IMR-90 (cell line): Measurements from ENCODE around the gene GP1BA. TPM values are rescaled to one million over a fixed set of nuclear protein-coding genes. Genes with fewer than 3 reads are reported as not detected.

Source experiments
- ATAC-seq: fragments of 200-7000 bp; cut with Tn5 transposase; 2 replicates; pipeline ENCODE4 v1.9.1; 2020; ENCODE audit warnings: low read depth, mild to moderate bottlenecking, moderate library complexity
- BruUV-seq: library from RNA; stranded (reverse); fragments of 400-500 nt; replicated peaks from 2 replicates; lab custom pipeline; 2021; lab: Mats Ljungman, UMichigan
- CTCF ChIA-PET: fragments of 300-600 bp; formaldehyde crosslinking; extraction: SDS; loops from one replicate; lab custom pipeline; 2021; ENCODE audit warnings: antibody characterized with exemption; lab: Yijun Ruan, JAX
- POLR2A ChIA-PET: fragments of 300-600 bp; sonication (Branson Sonifier 250); formaldehyde crosslinking; loops from one replicate; lab custom pipeline; 2022; ENCODE audit warnings: antibody characterized with exemption; ENCODE audit not compliant: unreplicated experiment; lab: Charles Lee
- DNase-seq: peaks from one replicate; pipeline ENCODE4 v3.0.0; 2013
- H2AFZ ChIP-seq: replicated peaks from 2 replicates; pipeline ENCODE3; 2013; ENCODE audit warnings: low read length, mild to moderate bottlenecking; ENCODE audit not compliant: poor library complexity
- H2AK5ac ChIP-seq: 2 replicates; pipeline ENCODE4 v1.6.1; 2013; ENCODE audit warnings: low read depth, low read length, inconsistent platforms
- H2AK9ac ChIP-seq: replicated peaks from 2 replicates; pipeline ENCODE3; 2013; ENCODE audit warnings: mild to moderate bottlenecking, low read depth, low read length, moderate library complexity; ENCODE audit not compliant: poor library complexity
- H2BK120ac ChIP-seq: 2 replicates; pipeline ENCODE4 v1.6.1; 2013; ENCODE audit warnings: low read depth, low read length, inconsistent platforms
- H2BK15ac ChIP-seq: 3 replicates; pipeline ENCODE4 v1.6.1; 2013; ENCODE audit warnings: low read depth, low read length, inconsistent platforms
- H2BK20ac ChIP-seq: 2 replicates; pipeline ENCODE4 v1.6.1; 2013; ENCODE audit warnings: low read depth, mild to moderate bottlenecking, inconsistent platforms, low read length, moderate library complexity
- H2BK5ac ChIP-seq: 2 replicates; pipeline ENCODE4 v1.6.1; 2013; ENCODE audit warnings: mild to moderate bottlenecking, low read depth, low read length, inconsistent platforms; ENCODE audit not compliant: poor library complexity, severe bottlenecking
- H3K14ac ChIP-seq: replicated peaks from 2 replicates; pipeline ENCODE4 v1.6.1; 2013; ENCODE audit warnings: low read depth, low read length, inconsistent platforms
- H3K18ac ChIP-seq: 2 replicates; pipeline ENCODE4 v1.6.1; 2013; ENCODE audit warnings: low read depth, low read length, control low read depth
- H3K23ac ChIP-seq: 2 replicates; pipeline ENCODE4 v1.6.1; 2013; ENCODE audit warnings: low read depth, low read length, inconsistent platforms
- H3K27ac ChIP-seq: 2 replicates; pipeline ENCODE4 v1.5.1; 2013; ENCODE audit warnings: mild to moderate bottlenecking, control low read depth, low read length; ENCODE audit not compliant: insufficient read depth
- H3K27me3 ChIP-seq: 2 replicates; pipeline ENCODE4 v1.6.1; 2013; ENCODE audit warnings: low read length; ENCODE audit not compliant: control insufficient read depth, insufficient read depth
- H3K36me3 ChIP-seq: 2 replicates; pipeline ENCODE4 v1.6.1; 2013; ENCODE audit warnings: low read length, mixed read lengths; ENCODE audit not compliant: control insufficient read depth, insufficient read depth
- H3K4ac ChIP-seq: 2 replicates; pipeline ENCODE4 v1.6.1; 2013; ENCODE audit warnings: low read depth, low read length, inconsistent platforms
- H3K4me1 ChIP-seq: 2 replicates; pipeline ENCODE4 v1.6.1; 2013; ENCODE audit warnings: low read length, mixed read lengths; ENCODE audit not compliant: control insufficient read depth, insufficient read depth
- H3K4me2 ChIP-seq: 2 replicates; pipeline ENCODE4 v1.6.1; 2013; ENCODE audit warnings: low read depth, mild to moderate bottlenecking, control low read depth, low read length, moderate library complexity
- H3K4me3 ChIP-seq: 2 replicates; pipeline ENCODE4 v1.5.1; 2013; ENCODE audit warnings: low read depth, mild to moderate bottlenecking, control low read depth, low read length, moderate library complexity; ENCODE audit not compliant: insufficient read depth
- H3K56ac ChIP-seq: 2 replicates; pipeline ENCODE4 v1.6.1; 2013; ENCODE audit warnings: low read length, inconsistent platforms; ENCODE audit not compliant: insufficient read depth; ENCODE audit errors: extremely low read depth
- H3K79me1 ChIP-seq, 2 experiments: 2 replicates each; pipeline ENCODE4 v1.6.1; 2013; ENCODE audit warnings: low read length in 2 of 2, inconsistent platforms in 1 of 2, low read depth in 1 of 2
- H3K9ac ChIP-seq: 2 replicates; pipeline ENCODE4 v1.6.1; 2013; ENCODE audit warnings: low read depth, low read length, control low read depth
- H3K9me1 ChIP-seq: 2 replicates; pipeline ENCODE4 v1.6.1; 2013; ENCODE audit warnings: low read length, inconsistent platforms; ENCODE audit not compliant: insufficient read depth
- H3K9me3 ChIP-seq: 2 replicates; pipeline ENCODE4 v1.6.1; 2013; ENCODE audit warnings: low read length; ENCODE audit not compliant: control insufficient read depth, insufficient read depth
- H4K20me1 ChIP-seq: 2 replicates; pipeline ENCODE4 v1.6.1; 2013; ENCODE audit warnings: low read length, inconsistent platforms; ENCODE audit not compliant: insufficient read depth
- H4K5ac ChIP-seq: 2 replicates; pipeline ENCODE4 v1.6.1; 2013; ENCODE audit warnings: mild to moderate bottlenecking, low read depth, low read length, control low read depth
- H4K8ac ChIP-seq, 2 experiments: 2 replicates each; pipeline ENCODE4 v1.6.1; 2013; ENCODE audit warnings: low read depth in 2 of 2, low read length in 2 of 2, control low read depth in 1 of 2, inconsistent platforms in 1 of 2
- H4K91ac ChIP-seq: 2 replicates; pipeline ENCODE4 v1.6.1; 2013; ENCODE audit warnings: low read depth, low read length, inconsistent platforms; ENCODE audit not compliant: insufficient read depth
- BHLHE40 ChIP-seq: fragments of 150-350 bp; IDR thresholded peaks from 2 replicates; pipeline ENCODE4 v1.6.1; 2016; ENCODE audit warnings: mild to moderate bottlenecking, low read depth, low read length
- CEBPB ChIP-seq: IDR thresholded peaks from 2 replicates; pipeline ENCODE4 v1.6.1; 2012; ENCODE audit warnings: low read depth, low read length, improper control_type of control experiment
- ELK1 ChIP-seq: fragments of 150-350 bp; IDR thresholded peaks from 2 replicates; pipeline ENCODE4 v1.6.1; 2016; ENCODE audit warnings: low read depth, mild to moderate bottlenecking, low read length, moderate library complexity, borderline replicate concordance
- MAFK ChIP-seq: IDR thresholded peaks from 2 replicates; pipeline ENCODE4 v1.6.1; 2012; ENCODE audit warnings: low read depth, low read length, improper control_type of control experiment
- MAZ ChIP-seq: IDR thresholded peaks from 2 replicates; pipeline ENCODE4 v1.6.1; 2012; ENCODE audit warnings: low read depth, mild to moderate bottlenecking, low read length, improper control_type of control experiment, moderate library complexity, borderline replicate concordance
- MXI1 ChIP-seq: IDR thresholded peaks from 2 replicates; pipeline ENCODE4 v1.6.1; 2012; ENCODE audit warnings: low read depth, mild to moderate bottlenecking, low read length, moderate library complexity, borderline replicate concordance
- POLR2A ChIP-seq: IDR thresholded peaks from 2 replicates; pipeline ENCODE4 v1.6.1; 2012; ENCODE audit warnings: mild to moderate bottlenecking, low read depth, low read length
- RCOR1 ChIP-seq: IDR thresholded peaks from 2 replicates; pipeline ENCODE4 v1.6.1; 2012; ENCODE audit warnings: mild to moderate bottlenecking, low read length, improper control_type of control experiment; ENCODE audit not compliant: insufficient replicate concordance
- RFX5 ChIP-seq: IDR thresholded peaks from 2 replicates; pipeline ENCODE4 v1.8.0; 2012; ENCODE audit warnings: low read depth, mild to moderate bottlenecking, low read length, moderate library complexity
- SMC3 ChIP-seq: fragments of 150-350 bp; IDR thresholded peaks from 2 replicates; pipeline ENCODE4 v1.6.1; 2016; ENCODE audit warnings: low read depth, mild to moderate bottlenecking, antibody characterized with exemption, low read length, moderate library complexity
- USF2 ChIP-seq: fragments of 150-350 bp; IDR thresholded peaks from 2 replicates; pipeline ENCODE4 v1.6.1; 2017; ENCODE audit warnings: mild to moderate bottlenecking, antibody characterized with exemption, low read length, low read depth
- WGBS, 2 experiments: methylation state at CpG; one replicate each; pipeline versions ENCODE4 v1.1.5 to v1.1.7; 2013; ENCODE audit warnings: missing lambda C conversion rate in 2 of 2; ENCODE audit not compliant: insufficient read length in 1 of 2; ENCODE audit errors: extremely low coverage in 2 of 2; 5-methylcytosine and 5-hydroxymethylcytosine counted together
- dilution Hi-C: fragments of 300-500 bp; cut with HindIII; formaldehyde crosslinking; loops from one replicate; pipeline ENCODE4 v1.14.3; 2018; ENCODE audit warnings: low sequenced_read_pairs; ENCODE audit not compliant: unreplicated experiment
- in situ Hi-C: fragments of 300-500 bp; cut with MboI; formaldehyde crosslinking; loops from 3 replicates; pipeline ENCODE4 v1.14.3; 2019; ENCODE audit warnings: low sequenced_read_pairs, inconsistent platforms, mixed read lengths
- intact Hi-C: fragments of 100-400 bp; cut with micrococcal nuclease; formaldehyde crosslinking; loops from 2 replicates; pipeline ENCODE4 v1.10.0; 2022
- polyA plus RNA-seq, 3 experiments: library from polyadenylated mRNA; depleted of rRNA; stranded (reverse); fragments of >200 nt; gene quantifications; 2 replicates each; pipeline ENCODE4 v1.2.3, GENCODE V29; 2012; ENCODE audit warnings: low replicate concordance in 1 of 3
- total RNA-seq: library from RNA; depleted of rRNA; stranded (reverse); fragments of >200 nt; gene quantifications from 2 replicates; pipeline ENCODE4 v1.2.3, GENCODE V29; 2012

GP1BA gene
- total and polyA plus RNA-seq, 2 of the 4 experiments (the other 2 are of a cell fraction): not detected

GRCh38 chr17:4884489-4884888, 47.6 kb upstream of the GP1BA start:
- 100% methylated on average over 1 of the region's 4 CpGs; no CpG with 5 or more reads in 1 of the 2 experiments for WGBS, 2 experiments

More at GRCh38 chr17:4884489-4884888, 47.6 kb upstream of the GP1BA start:
- H3K4me2 ChIP-seq: no peak overlapping the region
- no peaks in the 10 kb centered on the region for H3K9me3 ChIP-seq
- H3K4ac ChIP-seq: no peak overlapping the region
- H3K36me3 ChIP-seq: peaks cover 46% of the 10 kb centered on the region
- no peak overlapping the region for H3K14ac ChIP-seq
- no peak overlapping the region for H2AK5ac ChIP-seq
- peak overlapping the region; percentile 42 for H2AK9ac ChIP-seq
- H4K8ac ChIP-seq: no peak overlapping the region
- ChIA-PET CTCF (interaction anchor here (0.6 to 1.8 kb wide), 2 partner anchors 94 to 422 kb away, joined by 3 to 6 read pairs; no protein-coding TSS in a partner anchor), POLR2A (no interaction called here)
- dilution Hi-C loops (no loop called here), intact Hi-C loops (loop anchor here (10.0 kb wide), 1 partner anchor 320 kb away; the partner anchor contains the start of gene GGT6), in situ Hi-C loops (loop anchor here (5.0 to 10.0 kb wide), 3 partner anchors 97 to 310 kb away; partner anchors contain the start of genes ARRB2, GLTPD2 and VMO1)
- no peak overlapping the region for H3K4me3 ChIP-seq
- no peak overlapping the region for H3K56ac ChIP-seq
- no peak overlapping the region for H2BK5ac ChIP-seq
- DNase-seq: no peak
- H2BK20ac ChIP-seq: no peak overlapping the region
- H3K9ac ChIP-seq: no peak overlapping the region
- H2BK120ac ChIP-seq: no peak overlapping the region
- H3K23ac ChIP-seq: no peak overlapping the region
- H4K20me1 ChIP-seq: peaks cover 22% of the 10 kb centered on the region
- H4K5ac ChIP-seq: no peak overlapping the region
- H2AFZ ChIP-seq: no peak overlapping the region
- H3K18ac ChIP-seq: no peak overlapping the region
- H3K27me3 ChIP-seq: no peaks in the 10 kb centered on the region
- H3K27ac ChIP-seq: no peak overlapping the region
- no peak overlapping the region for H2BK15ac ChIP-seq
- H3K79me1 ChIP-seq: peaks cover 0 to 4% of the 10 kb centered on the region in 2 experiments; a peak in 1 of 4 replicates
- H3K9me1 ChIP-seq: no peaks in the 10 kb centered on the region
- BruUV-seq: no TSS peak
- ATAC-seq: no peak
- TF ChIP-seq POLR2A: no peak
- TF ChIP-seq CEBPB: no peak
- no peak for TF ChIP-seq RFX5
- TF ChIP-seq USF2: no peak
- TF ChIP-seq MXI1: no peak
- no peak for TF ChIP-seq ELK1
- no peak for TF ChIP-seq MAZ
- no peak for TF ChIP-seq BHLHE40
- no peak for TF ChIP-seq MAFK
- no peak for TF ChIP-seq SMC3
- no peak for TF ChIP-seq RCOR1
- H4K91ac ChIP-seq: no peak overlapping the region
- no peaks in the 10 kb centered on the region for H3K4me1 ChIP-seq
